GF-D8 (cell line): ENCODE measurements around the gene VEGFA.

Experiments used
- DNase-seq: peaks from one replicate; lab custom pipeline; 2025; lab: John Stamatoyannopoulos, UW

The VEGFA gene

DNA sequence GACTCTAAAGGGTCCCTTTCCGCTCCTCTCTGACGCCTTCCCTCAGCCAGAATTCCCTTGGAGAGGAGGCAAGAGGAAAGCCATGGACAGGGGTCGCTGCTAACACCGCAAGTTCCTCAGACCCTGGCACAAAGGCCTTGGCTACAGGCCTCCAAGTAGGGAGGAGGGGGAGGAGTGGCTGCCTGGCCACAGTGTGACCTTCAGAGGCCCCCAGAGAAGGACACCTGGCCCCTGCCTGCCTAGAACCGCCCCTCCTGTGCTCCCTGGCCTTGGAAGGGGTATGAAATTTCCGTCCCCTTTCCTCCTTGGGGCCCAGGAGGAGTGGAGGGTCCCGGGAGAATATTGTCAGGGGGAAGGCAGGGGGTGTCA, 2.7 kb downstream of the VEGFA start:
- no peak for DNase-seq

- peak; percentile 56 for DNase-seq
Observed at GRCh38 chr6:43773050-43773979, 3.3 kb downstream of the VEGFA start.

- DNase-seq, result no peak
Observed at GRCh38 chr6:43773980-43774775, 4.2 kb downstream of the VEGFA start.

GRCh38 chr6:43774776-43775534, 4.9 kb downstream of the VEGFA start:
- DNase-seq, result peak; percentile 59

- DNase-seq, result no peak
Observed at GRCh38 chr6:43775535-43775885, 5.5 kb downstream of the VEGFA start.

DNA sequence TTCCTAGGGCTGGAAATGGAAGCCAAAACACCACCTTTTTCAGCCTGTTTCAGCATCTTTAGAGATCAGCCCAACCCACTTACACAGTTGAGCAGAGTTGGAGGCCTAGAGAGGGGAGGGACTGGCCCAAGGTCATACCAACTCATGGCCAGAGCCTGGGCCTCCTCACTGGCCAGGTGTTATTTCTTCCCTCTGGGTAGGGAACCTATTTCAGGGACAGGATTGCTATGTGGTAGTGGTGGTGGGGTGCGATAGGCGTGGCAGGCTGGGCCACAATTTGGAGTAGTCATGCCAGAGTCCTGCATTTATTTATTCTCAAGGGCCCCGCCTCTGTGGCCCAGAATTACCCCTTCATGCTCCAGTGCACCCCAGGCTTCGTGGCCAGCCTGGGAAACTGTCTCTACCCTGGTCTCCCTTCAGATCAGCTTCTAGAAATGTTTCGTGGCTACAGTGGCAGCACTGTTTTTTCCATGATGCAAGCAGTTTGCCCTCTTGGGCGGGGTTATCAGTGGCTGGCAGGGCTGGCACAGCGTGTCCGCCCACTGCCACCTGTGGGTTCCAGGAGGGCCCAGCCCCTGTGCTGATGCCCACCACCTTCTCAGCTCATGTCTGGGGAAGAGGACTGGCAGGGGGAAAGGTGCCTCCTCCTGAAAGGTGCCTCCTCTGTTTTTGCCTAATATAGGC, 6.2 kb downstream of the VEGFA start:
- no peak for DNase-seq

GRCh38 chr6:43776799-43777776, 7.1 kb downstream of the VEGFA start:
- DNase-seq, result no peak

DNA sequence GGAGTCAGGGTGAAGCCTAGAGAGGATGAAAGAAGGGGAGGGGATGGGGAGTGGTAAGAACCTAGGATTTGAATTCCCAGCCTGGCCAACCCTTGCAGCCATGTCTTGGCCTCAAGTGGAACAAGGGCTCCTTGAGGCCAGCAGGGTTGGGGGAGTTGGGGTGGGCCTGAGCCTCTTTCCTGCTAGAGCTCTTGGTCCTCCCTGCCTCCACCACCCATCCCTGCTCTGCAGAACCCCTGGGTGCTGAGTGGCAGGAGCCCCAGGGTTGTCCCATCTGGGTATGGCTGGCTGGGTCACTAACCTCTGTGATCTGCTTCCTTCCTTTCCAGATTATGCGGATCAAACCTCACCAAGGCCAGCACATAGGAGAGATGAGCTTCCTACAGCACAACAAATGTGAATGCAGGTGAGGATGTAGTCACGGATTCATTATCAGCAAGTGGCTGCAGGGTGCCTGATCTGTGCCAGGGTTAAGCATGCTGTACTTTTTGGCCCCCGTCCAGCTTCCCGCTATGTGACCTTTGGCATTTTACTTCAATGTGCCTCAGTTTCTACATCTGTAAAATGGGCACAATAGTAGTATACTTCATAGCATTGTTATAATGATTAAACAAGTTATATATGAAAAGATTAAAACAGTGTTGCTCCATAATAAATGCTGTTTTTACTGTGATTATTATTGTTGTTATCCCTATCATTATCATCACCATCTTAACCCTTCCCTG, 8.3 kb downstream of the VEGFA start:
- DNase-seq, result no peak

DNA sequence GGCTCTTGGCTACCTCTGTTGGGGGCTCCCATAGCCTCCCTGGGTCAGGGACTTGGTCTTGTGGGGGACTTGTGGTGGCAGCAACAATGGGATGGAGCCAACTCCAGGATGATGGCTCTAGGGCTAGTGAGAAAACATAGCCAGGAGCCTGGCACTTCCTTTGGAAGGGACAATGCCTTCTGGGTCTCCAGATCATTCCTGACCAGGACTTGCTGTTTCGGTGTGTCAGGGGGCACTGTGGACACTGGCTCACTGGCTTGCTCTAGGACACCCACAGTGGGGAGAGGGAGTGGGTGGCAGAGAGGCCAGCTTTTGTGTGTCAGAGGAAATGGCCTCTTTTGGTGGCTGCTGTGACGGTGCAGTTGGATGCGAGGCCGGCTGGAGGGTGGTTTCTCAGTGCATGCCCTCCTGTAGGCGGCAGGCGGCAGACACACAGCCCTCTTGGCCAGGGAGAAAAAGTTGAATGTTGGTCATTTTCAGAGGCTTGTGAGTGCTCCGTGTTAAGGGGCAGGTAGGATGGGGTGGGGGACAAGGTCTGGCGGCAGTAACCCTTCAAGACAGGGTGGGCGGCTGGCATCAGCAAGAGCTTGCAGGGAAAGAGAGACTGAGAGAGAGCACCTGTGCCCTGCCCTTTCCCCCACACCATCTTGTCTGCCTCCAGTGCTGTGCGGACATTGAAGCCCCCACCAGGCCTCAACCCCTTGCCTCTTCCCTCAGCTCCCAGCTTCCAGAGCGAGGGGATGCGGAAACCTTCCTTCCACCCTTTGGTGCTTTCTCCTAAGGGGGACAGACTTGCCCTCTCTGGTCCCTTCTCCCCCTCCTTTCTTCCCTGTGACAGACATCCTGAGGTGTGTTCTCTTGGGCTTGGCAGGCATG, 9.2 kb downstream of the VEGFA start:
- DNase-seq, result no peak

GRCh38 chr6:43779852-43780236, 9.8 kb downstream of the VEGFA start:
- no peak for DNase-seq

DNA sequence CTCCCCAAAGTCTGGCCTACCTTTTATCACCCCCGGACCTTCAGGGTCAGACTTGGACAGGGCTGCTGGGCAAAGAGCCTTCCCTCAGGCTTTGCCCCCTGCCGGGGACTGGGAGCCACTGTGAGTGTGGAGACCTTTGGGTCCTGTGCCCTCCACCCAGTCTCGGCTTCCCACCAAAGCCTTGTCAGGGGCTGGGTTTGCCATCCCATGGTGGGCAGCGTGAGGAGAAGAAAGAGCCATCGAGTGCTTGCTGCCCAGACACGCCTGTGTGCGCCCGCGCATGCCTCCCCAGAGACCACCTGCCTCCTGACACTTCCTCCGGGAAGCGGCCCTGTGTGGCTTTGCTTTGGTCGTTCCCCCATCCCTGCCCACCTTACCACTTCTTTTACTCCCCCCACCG, 10.3 kb downstream of the VEGFA start:
- DNase-seq, result no peak

- DNase-seq, result no peak
Observed at GRCh38 chr6:43780941-43781928, 11.2 kb downstream of the VEGFA start.

- DNase-seq, result no peak
Observed at GRCh38 chr6:43781941-43782704, 12.1 kb downstream of the VEGFA start.

GRCh38 chr6:43782764-43783513, 12.9 kb downstream of the VEGFA start:
- DNase-seq, result no peak

DNA sequence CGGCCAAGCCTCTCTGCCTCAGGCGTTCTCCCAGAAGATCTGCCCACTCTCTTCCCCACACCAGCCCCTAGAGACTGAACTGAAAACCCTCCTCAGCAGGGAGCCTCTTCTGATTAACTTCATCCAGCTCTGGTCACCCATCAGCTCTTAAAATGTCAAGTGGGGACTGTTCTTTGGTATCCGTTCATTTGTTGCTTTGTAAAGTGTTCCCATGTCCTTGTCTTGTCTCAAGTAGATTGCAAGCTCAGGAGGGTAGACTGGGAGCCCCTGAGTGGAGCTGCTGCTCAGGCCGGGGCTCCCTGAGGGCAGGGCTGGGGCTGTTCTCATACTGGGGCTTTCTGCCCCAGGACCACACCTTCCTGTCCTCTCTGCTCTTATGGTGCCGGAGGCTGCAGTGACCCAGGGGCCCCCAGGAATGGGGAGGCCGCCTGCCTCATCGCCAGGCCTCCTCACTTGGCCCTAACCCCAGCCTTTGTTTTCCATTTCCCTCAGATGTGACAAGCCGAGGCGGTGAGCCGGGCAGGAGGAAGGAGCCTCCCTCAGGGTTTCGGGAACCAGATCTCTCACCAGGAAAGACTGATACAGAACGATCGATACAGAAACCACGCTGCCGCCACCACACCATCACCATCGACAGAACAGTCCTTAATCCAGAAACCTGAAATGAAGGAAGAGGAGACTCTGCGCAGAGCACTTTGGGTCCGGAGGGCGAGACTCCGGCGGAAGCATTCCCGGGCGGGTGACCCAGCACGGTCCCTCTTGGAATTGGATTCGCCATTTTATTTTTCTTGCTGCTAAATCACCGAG, 14.2 kb downstream of the VEGFA start:
- DNase-seq, result no peak
